H1 (cell line): ENCODE results near the gene BSND.

Experiments used
- ATF2 ChIP-seq: IDR thresholded peaks from 2 replicates; pipeline ENCODE4 v1.6.1; 2012; ENCODE audit warnings: low read length, inconsistent platforms
- CEBPB ChIP-seq: IDR thresholded peaks from 2 replicates; pipeline ENCODE4 v1.6.1; 2012; ENCODE audit warnings: low read depth, low read length
- JUND ChIP-seq: IDR thresholded peaks from 2 replicates; pipeline ENCODE4 v1.6.1; 2011; ENCODE audit warnings: mild to moderate bottlenecking, improper control_type of control experiment, low read length
- POLR2A ChIP-seq, 2 experiments: IDR thresholded peaks; 1 replicate in 1 of 2; 2 replicates in 1 of 2; pipeline ENCODE4 v1.6.1; 2011; ENCODE audit warnings: low read depth in 2 of 2, low read length in 2 of 2, mild to moderate bottlenecking in 2 of 2; ENCODE audit errors: control extremely low read depth in 1 of 2
- POLR2AphosphoS5 ChIP-seq: IDR thresholded peaks from 2 replicates; pipeline ENCODE4 v1.6.1; 2011; ENCODE audit warnings: low read depth, low read length
- TCF12 ChIP-seq: IDR thresholded peaks from 2 replicates; pipeline ENCODE4 v1.6.1; 2011; ENCODE audit warnings: low read depth, mild to moderate bottlenecking, low read length
- ZNF274 ChIP-seq: IDR thresholded peaks from 2 replicates; pipeline ENCODE4 v1.7.0; 2012; ENCODE audit warnings: low read length, borderline replicate concordance; ENCODE audit errors: extremely low read depth
- TF ChIP-seq, protein P1 (sequence below), 3 experiments: IDR thresholded peaks; 1 replicate in 2 of 3; 2 replicates in 1 of 3; pipeline versions ENCODE4 v1.5.1 to v1.6.1; 2011; ENCODE audit warnings: low read length in 3 of 3, mild to moderate bottlenecking in 3 of 3, inconsistent platforms in 2 of 3, low read depth in 1 of 3, moderate library complexity in 1 of 3; ENCODE audit not compliant: insufficient read depth in 1 of 3; ENCODE audit errors: control extremely low read depth in 1 of 3
- TF ChIP-seq, protein P2 (sequence below): IDR thresholded peaks from 2 replicates; pipeline ENCODE4 v1.6.1; 2012; ENCODE audit warnings: inconsistent platforms
- TF ChIP-seq, protein P3 (sequence below): IDR thresholded peaks from 2 replicates; pipeline ENCODE4 v1.6.1; 2011; ENCODE audit warnings: low read length, improper control_type of control experiment
- TF ChIP-seq, protein P4 (sequence below): IDR thresholded peaks from 2 replicates; pipeline ENCODE4 v1.6.1; 2011; ENCODE audit warnings: low read depth, mild to moderate bottlenecking, low read length; ENCODE audit not compliant: insufficient read depth

- TF ChIP-seq, protein P1, sequence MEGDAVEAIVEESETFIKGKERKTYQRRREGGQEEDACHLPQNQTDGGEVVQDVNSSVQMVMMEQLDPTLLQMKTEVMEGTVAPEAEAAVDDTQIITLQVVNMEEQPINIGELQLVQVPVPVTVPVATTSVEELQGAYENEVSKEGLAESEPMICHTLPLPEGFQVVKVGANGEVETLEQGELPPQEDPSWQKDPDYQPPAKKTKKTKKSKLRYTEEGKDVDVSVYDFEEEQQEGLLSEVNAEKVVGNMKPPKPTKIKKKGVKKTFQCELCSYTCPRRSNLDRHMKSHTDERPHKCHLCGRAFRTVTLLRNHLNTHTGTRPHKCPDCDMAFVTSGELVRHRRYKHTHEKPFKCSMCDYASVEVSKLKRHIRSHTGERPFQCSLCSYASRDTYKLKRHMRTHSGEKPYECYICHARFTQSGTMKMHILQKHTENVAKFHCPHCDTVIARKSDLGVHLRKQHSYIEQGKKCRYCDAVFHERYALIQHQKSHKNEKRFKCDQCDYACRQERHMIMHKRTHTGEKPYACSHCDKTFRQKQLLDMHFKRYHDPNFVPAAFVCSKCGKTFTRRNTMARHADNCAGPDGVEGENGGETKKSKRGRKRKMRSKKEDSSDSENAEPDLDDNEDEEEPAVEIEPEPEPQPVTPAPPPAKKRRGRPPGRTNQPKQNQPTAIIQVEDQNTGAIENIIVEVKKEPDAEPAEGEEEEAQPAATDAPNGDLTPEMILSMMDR (IDR thresholded peaks at IDR 0.05; ENCODE audit: control extremely low read depth in 1 of 3, insufficient read depth in 1 of 3, low read depth in 1 of 3, low read length in 3 of 3): no peak
- TF ChIP-seq POLR2AphosphoS5 (no peak), TCF12 (no peak), ATF2 (no peak), ZNF274 (no peak), CEBPB (no peak), JUND (no peak), POLR2A (IDR thresholded peaks at IDR 0.05; ENCODE audit: control extremely low read depth in 1 of 2, low read depth in 2 of 2, low read length in 2 of 2) (no peak)
- TF ChIP-seq, protein P2, sequence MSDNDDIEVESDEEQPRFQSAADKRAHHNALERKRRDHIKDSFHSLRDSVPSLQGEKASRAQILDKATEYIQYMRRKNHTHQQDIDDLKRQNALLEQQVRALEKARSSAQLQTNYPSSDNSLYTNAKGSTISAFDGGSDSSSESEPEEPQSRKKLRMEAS: no peak
- TF ChIP-seq, protein P3, sequence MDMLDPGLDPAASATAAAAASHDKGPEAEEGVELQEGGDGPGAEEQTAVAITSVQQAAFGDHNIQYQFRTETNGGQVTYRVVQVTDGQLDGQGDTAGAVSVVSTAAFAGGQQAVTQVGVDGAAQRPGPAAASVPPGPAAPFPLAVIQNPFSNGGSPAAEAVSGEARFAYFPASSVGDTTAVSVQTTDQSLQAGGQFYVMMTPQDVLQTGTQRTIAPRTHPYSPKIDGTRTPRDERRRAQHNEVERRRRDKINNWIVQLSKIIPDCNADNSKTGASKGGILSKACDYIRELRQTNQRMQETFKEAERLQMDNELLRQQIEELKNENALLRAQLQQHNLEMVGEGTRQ: no peak
- TF ChIP-seq, protein P4, sequence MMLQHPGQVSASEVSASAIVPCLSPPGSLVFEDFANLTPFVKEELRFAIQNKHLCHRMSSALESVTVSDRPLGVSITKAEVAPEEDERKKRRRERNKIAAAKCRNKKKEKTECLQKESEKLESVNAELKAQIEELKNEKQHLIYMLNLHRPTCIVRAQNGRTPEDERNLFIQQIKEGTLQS: no peak
These were observed 8.2 kb downstream of the BSND start for GRCh38 chr1:55006931-55007330.
